HG03432 (cell line): ENCODE data around the gene LMBRD2.

ENCODE experiments used
- ATAC-seq: cut with Tn5 transposase; IDR thresholded peaks from one replicate; pipeline ENCODE4 v1.9.1; 2021; ENCODE audit warnings: mild to moderate bottlenecking, moderate library complexity; ENCODE audit not compliant: unreplicated experiment

Gene LMBRD2

GRCh38 chr5:36055984-36056383, 95.7 kb downstream of the LMBRD2 start:
- ATAC-seq, result no peak

DNA sequence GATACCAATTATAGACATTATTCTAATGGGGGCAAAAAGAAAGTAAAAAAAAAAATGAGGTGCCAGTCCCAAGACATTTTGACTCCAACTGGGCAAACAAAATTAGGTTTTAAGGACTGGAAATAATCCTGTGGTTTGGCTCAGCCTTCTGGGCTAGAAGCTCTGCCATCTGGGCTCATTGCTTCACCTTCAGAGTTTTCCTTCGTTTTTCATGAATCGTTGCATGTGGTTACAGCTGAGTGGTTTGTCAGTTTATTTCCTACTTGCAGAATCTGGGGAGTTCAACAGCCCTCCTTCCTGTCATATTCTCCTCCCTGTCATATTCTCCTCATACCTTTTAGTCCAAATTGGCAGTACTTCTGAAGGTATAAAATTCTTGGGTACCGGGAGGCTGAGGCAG, 97.0 kb downstream of the LMBRD2 start:
- no peak for ATAC-seq

DNA sequence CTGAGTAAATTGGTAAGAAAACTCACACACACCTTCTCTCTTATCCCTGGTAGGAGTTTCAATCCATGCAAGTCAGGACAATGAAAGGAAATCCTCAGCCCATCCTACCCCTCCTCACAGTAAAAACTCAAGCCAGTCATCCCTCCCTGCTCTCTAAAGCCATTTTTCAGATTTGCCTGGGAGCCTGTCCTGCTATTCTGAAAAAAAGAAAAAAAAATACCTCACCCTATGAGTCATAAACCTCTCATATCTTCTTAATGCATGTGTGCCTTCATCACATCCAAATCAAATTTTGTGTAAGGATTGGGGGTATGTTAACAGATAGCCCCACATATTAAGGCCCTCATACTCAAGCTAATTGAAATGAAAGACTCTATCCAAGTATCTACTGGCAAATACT, 99.1 kb downstream of the LMBRD2 start:
- no peak for ATAC-seq

DNA sequence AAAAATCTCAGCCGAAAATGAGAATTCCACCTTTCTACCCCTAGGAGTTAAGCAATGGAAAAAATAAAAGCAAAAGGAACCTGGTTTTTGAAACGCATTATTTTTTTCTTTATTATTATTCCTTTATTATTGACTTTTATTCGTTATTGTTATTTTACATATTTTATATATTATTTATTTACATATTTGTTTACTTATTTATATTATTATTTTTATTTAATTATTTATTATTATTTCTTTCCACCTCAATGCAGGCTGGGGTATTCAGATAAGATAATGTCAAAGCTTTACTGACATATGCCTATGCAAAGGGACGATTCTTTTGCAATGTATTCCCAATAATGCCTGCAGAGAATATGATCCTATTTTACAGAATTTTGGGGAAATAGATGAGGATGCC, 101.7 kb downstream of the LMBRD2 start:
- no peak for ATAC-seq
